GM10248 (cell line): Measurements from ENCODE around the gene UGT1A6.
"Not testable (repeated sequence)": the region's sequence is repeated elsewhere in the genome, so short reads cannot be mapped to it uniquely, and the experiment has no call there.

Source experiments
- CTCF ChIA-PET: fragments of 300-600 bp; sonication (Branson Sonifier 250); formaldehyde crosslinking; extraction: SDS; loops from one replicate; lab custom pipeline; 2021; ENCODE audit warnings: antibody characterized with exemption; lab: Yijun Ruan, JAX
- POLR2A ChIA-PET: fragments of 350-650 bp; sonication (Branson Sonifier 250); formaldehyde crosslinking; extraction: SDS; loops from one replicate; lab custom pipeline; 2020; ENCODE audit warnings: antibody characterized with exemption; lab: Yijun Ruan, JAX
- DNase-seq: peaks from one replicate; pipeline ENCODE4 v3.0.0; 2012; ENCODE audit errors: extremely low spot score
- CTCF ChIP-seq: IDR thresholded peaks from 2 replicates; pipeline ENCODE4 v1.5.1; 2012; ENCODE audit warnings: mild to moderate bottlenecking, low read depth; ENCODE audit errors: extremely low read depth, missing control alignments, control extremely low read depth

Gene UGT1A6

GRCh38 chr2:233743464-233744259, 51.0 kb downstream of the UGT1A6 start:
- POLR2A ChIA-PET: no interaction called here
- CTCF ChIA-PET: no interaction called here

DNA sequence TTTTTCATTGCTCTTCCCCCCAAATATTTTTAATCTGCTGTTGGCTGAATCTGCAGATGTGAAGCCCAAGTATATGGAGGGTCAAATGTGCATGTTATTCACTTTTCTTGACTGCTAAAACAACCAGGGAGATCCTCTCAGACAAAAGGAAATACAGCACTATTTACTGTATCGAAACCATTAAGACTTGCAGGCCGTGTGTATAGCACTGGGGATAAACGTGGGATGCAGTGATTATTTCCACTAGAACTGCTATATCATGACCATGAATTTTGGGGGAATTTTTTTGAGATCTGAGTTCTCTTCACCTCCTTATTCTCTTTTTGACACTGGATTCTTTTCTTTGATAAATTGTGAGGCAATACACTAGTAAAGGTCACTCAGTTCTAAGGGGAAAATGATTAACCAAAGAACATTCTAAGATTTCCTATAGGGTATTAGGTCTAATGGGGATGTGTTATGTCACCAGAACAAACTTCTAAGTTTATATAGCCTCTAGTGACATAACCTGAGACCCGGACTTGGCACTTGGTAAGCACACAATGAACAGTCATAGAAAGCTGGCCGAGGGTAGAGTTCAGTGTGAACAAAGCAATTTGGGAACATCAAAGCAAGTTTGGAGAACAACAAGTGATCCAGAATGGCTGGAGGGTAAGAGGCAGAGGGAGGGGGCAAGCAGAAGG, 52.5 kb downstream of the UGT1A6 start:
- DNase-seq: no peak
- TF ChIP-seq CTCF: no peak
- CTCF ChIA-PET: no interaction called here
- POLR2A ChIA-PET: no interaction called here

More at GRCh38 chr2:233743464-233744259, 51.0 kb downstream of the UGT1A6 start:
- TF ChIP-seq CTCF: no peak
- no peak for DNase-seq

GRCh38 chr2:233745838-233746237, 53.1 kb downstream of the UGT1A6 start:
- CTCF ChIA-PET: interaction anchor here (1.3 kb wide), 1 partner anchor 34 kb away, joined by 3 read pairs; no protein-coding TSS in a partner anchor
- DNase-seq, POLR2A ChIA-PET: not testable (repeated sequence)

GRCh38 chr2:233746475-233747282, 54.0 kb downstream of the UGT1A6 start:
- ChIA-PET POLR2A (no interaction called here), CTCF (interaction anchor here (1.3 kb wide), 1 partner anchor 35 kb away, joined by 3 read pairs; no protein-coding TSS in a partner anchor)
- DNase-seq: no peak
- TF ChIP-seq CTCF: no peak

DNA sequence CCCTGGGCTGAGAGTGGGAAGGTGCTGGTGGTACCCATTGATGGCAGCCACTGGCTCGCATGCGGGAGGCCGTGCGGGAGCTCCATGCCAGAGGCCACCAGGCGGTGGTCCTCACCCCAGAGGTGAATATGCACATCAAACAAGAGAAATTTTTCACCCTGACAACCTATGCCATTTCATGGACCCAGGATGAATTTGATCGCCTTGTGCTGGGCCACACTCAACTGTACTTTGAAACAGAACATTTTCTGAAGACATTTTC, 54.5 kb downstream of the UGT1A6 start:
- CTCF ChIA-PET: no interaction called here
- no peak for TF ChIP-seq CTCF
- no peak for DNase-seq
- POLR2A ChIA-PET: no interaction called here

GRCh38 chr2:233750689-233751088, 58.0 kb downstream of the UGT1A6 start:
- DNase-seq, POLR2A ChIA-PET, CTCF ChIA-PET: not testable (repeated sequence)

GRCh38 chr2:233751212-233752009, 58.7 kb downstream of the UGT1A6 start:
- POLR2A ChIA-PET, CTCF ChIA-PET, DNase-seq: not testable (repeated sequence)
